Immature natural killer cell (primary cell): ENCODE measurements around the gene CLPTM1L. TPM values are rescaled to one million over a fixed set of nuclear protein-coding genes. Genes with fewer than 3 reads are reported as not detected.
"Not testable (repeated sequence)": the region's sequence is repeated elsewhere in the genome, so short reads cannot be mapped to it uniquely, and the experiment has no call there.

Experiments used
- DNase-seq, 3 donors: peaks; one replicate each; pipeline ENCODE4 v3.0.0; 2022; ENCODE audit warnings: mixed read lengths in 1 of 3
- H3K27ac Mint-ChIP-seq, 6 donors: one replicate each; pipeline ENCODE4 v1.8.0; 2020; ENCODE audit warnings: mixed read lengths in 6 of 6, mild to moderate bottlenecking in 5 of 6, inconsistent platforms in 4 of 6, moderate library complexity in 3 of 6
- H3K27me3 Mint-ChIP-seq, 3 donors: one replicate each; pipeline ENCODE4 v1.8.0; 2020 to 2021; ENCODE audit warnings: low read depth in 3 of 3, mild to moderate bottlenecking in 3 of 3, mixed read lengths in 3 of 3, moderate library complexity in 3 of 3, inconsistent platforms in 1 of 3
- H3K36me3 Mint-ChIP-seq, 3 donors: one replicate each; pipeline ENCODE4 v1.8.0; 2020; ENCODE audit warnings: mixed read lengths in 3 of 3, inconsistent platforms in 2 of 3, mild to moderate bottlenecking in 2 of 3
- H3K4me1 Mint-ChIP-seq, 2 donors: one replicate each; pipeline ENCODE4 v1.8.0; 2020; ENCODE audit warnings: inconsistent platforms in 2 of 2, mild to moderate bottlenecking in 2 of 2, mixed read lengths in 2 of 2, moderate library complexity in 1 of 2
- H3K4me3 Mint-ChIP-seq, 5 donors: one replicate each; pipeline ENCODE4 v1.8.0; 2020; ENCODE audit warnings: mild to moderate bottlenecking in 5 of 5, mixed read lengths in 5 of 5, inconsistent platforms in 3 of 5, moderate library complexity in 3 of 5
- H3K9me3 Mint-ChIP-seq, 6 donors: one replicate each; pipeline ENCODE4 v1.8.0; 2020; ENCODE audit warnings: mild to moderate bottlenecking in 6 of 6, mixed read lengths in 6 of 6, inconsistent platforms in 4 of 6, moderate library complexity in 3 of 6
- polyA plus RNA-seq, 3 donors: library from polyadenylated mRNA; unstranded; fragments of 300-500 nt; fragmentation: Illumina TruSeq; gene quantifications; one replicate each; pipeline ENCODE4 v1.2.3, GENCODE V29; 2021

The CLPTM1L gene
- polyA plus RNA-seq, 3 donors from 2014 or later: 25.9 to 61.6 (median 35.7) TPM

DNA sequence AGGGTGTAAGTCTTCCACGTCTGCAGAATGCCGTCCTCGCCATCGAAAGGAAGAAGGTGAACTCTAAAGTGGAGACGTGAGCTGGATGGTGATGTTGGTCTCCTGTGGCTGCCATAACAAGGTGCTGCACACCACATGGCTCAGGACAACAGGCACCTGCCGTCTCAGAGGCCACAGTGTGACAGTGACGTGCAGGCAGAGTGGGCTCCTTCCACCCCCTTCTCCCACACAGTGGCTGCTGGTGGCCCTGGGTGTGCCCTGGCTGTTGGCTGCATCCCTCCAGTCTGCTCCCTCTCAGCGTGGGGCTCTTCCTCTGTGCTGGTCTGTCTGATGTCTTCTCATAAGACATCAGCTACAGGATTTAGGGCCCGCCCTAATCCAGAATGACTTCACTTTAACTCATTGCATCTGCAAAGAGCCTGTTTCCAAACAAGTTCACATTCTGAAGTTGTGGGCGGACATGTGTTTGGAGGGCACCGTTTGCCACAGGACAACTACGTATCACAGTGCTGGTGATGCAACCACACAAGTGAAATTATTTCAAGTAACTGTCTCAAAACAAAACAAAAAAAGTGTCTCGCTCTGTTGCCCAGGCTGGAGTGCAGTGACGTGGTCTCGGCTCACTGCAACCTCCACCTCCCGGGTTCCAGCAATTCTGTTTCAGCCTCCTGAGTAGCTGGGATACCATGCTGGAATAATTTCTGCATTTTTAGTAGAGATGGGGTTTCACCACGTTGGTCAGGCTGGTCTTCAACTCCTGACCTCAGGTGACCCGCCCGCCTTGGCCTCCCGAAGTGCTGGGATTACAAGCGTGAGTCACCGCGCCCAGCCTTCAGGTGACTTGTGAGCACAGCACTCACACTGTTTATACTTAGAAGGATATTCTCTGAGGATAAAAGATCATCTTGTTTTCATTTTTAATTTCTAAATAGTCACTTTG, 31.2 kb upstream of the CLPTM1L start:
- Mint-ChIP-seq H3K4me3 (peak overlapping the region; percentile 15 to 71 (median 47)), H3K4me1 (peaks cover 49 to 60% of the 10 kb centered on the region in 2 donors), H3K27ac (peak overlapping the region in 5 of 6 donors; percentile 18 to 87 (median 62)), H3K36me3 (no peaks in the 10 kb centered on the region), H3K9me3 (no peaks in the 10 kb centered on the region), H3K27me3 (peaks cover 10 to 17% (median 10%) of the 10 kb centered on the region in 3 donors)
- DNase-seq: peak; percentile 22 to 32 (median 27)

DNA sequence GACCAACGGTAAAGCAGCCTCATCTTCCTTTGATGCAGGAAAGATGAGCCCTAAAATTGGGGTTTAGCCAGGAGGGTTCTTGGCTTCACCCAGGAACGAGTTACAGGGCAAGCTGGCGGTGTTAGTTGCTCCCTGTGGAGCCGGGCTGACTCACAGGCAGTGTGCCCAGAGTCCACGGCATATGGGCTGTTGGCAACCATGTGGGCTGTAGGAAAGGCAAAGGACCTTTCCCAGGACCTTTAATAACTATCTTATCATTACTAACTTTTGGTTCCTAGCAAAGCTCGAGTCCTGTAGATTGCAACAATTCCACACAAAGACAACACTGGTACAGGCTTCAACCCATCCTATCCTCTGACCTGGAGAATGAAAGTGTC, 29.8 kb upstream of the CLPTM1L start:
- no peak for DNase-seq
- Mint-ChIP-seq H3K27ac (peak overlapping the region; percentile 74 to 91 (median 86)), H3K4me1 (peaks cover 38 to 45% of the 10 kb centered on the region in 2 donors), H3K27me3 (peaks cover 7 to 12% (median 10%) of the 10 kb centered on the region in 3 donors), H3K4me3 (peak overlapping the region; percentile 22 to 70 (median 52)), H3K36me3 (no peaks in the 10 kb centered on the region), H3K9me3 (no peaks in the 10 kb centered on the region)

DNA sequence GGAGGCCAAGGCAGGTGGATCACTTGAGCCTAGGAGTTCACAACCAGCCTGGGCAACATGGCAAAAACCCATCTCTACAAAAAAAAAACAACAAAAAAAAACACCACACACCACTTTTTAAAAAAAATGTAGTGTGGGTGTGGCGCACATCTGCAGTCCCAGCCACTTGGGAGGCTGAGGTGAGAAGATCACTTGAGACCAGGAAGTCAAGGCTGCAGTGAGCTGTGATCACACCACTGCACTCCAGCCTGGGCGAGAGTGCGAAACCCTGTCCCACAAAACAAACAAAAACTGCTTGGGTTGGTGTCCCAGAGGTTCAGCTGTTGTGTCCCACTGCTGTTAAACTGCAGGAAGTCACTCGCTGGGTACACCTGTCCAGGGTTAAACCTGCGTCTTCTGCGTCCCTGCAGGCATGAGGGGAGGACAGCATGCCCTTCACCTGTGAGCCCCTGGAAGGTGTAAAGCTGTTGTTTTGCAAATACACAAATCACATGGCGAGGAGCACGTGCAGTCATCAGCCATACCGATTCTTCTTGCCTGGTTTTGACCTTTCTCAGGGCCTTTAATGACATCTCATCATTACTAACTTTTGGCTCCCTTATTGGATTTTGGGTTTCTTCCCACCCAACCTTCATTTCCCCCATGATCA, 29.3 kb upstream of the CLPTM1L start:
- DNase-seq: peak; percentile 73 to 80 (median 79)
- Mint-ChIP-seq H3K4me1 (peaks cover 38 to 44% of the 10 kb centered on the region in 2 donors), H3K9me3 (no peaks in the 10 kb centered on the region), H3K27ac (peak overlapping the region; percentile 74 to 91 (median 86)), H3K36me3 (no peaks in the 10 kb centered on the region), H3K27me3 (peaks cover 7 to 10% (median 10%) of the 10 kb centered on the region in 3 donors), H3K4me3 (peak overlapping the region; percentile 22 to 70 (median 52))

DNA sequence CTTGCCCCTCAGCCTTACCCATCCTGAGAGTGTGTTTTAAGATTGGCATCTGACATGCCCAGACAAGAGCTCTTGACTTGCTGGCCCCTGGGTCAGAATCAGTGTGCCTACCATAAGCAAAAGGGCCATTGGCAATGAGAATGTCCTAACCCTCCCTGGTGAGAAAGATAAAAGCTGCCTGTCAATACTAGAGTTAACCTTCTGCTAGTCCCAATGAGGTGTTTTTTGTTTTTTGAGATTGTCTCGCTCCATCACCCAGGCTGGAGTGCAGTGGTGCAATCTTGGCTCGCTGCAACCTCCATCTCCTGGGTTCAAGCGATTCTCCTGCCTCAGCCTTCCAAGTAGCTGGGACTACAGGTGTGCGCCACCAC, 27.1 kb upstream of the CLPTM1L start:
- H3K9me3 Mint-ChIP-seq, H3K36me3 Mint-ChIP-seq, H3K4me3 Mint-ChIP-seq, DNase-seq: not testable (repeated sequence)
- H3K4me1 Mint-ChIP-seq: peaks cover 37 to 44% of the 10 kb centered on the region in 2 donors
- H3K27ac Mint-ChIP-seq: peak overlapping the region in 1 of 6 donors; percentile 11
- peaks cover 7 to 12% (median 10%) of the 10 kb centered on the region in 3 donors for H3K27me3 Mint-ChIP-seq

DNA sequence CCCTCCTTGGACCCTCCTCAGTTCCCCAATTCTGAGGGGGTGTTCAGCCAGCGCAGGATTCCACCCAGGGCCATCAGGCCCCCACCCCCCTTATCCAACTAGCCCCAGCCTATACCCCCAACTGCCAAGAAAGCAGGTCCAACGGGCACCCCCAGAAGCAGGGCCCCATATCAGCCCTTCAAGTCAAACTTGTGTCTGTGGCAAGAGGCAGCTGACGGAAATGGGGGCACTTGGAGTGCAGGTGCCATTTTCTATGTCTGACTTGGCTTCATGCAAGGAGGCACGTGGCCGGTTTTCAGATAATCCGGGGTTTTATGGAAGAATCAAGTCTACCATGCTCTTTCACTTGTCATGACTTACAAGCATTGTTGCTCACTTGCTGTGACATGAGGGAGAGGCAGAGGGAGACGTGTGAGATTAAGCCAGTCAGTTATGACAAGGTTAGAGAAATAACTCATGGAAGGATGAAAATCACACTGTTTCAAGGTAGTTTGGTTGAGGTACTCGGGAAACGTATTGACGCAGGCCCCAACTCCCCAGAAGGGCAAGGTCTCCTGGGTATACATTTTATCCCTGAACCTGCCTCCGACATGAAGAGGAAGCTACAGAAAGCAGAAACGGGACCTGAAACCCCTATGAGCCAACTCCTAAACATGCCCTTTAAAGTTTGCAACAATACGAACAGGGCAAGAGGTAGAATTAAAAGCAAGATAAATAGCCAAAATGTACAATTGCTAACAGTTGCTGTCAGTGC, 26.5 kb upstream of the CLPTM1L start:
- Mint-ChIP-seq H3K27me3 (peaks cover 7 to 16% (median 11%) of the 10 kb centered on the region in 3 donors), H3K36me3 (no peaks in the 10 kb centered on the region), H3K4me3 (no peak overlapping the region), H3K4me1 (peaks cover 36 to 42% of the 10 kb centered on the region in 2 donors), H3K27ac (no peak overlapping the region), H3K9me3 (no peaks in the 10 kb centered on the region)
- no peak for DNase-seq

DNA sequence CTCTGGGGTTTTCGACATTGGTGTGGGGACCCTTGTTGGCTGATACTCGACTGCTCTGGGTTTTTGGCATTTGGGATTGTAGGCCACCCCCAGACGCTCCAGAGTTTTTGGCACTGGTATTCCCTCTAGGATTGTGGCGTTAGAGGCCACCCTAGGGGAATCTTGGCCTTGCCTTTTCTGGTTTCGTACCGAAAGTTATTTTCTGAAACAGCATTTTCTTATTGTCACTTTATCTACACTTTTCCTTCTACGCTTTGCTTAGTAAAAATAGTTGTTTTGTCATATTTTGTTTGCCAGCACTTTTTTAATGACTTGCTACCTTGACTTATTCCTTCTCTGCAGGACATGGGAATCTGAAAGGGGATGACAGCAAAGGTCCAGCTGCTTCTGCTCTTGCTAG, 25.1 kb upstream of the CLPTM1L start:
- no peak for DNase-seq
- Mint-ChIP-seq H3K9me3 (no peaks in the 10 kb centered on the region), H3K4me3 (no peak overlapping the region), H3K4me1 (peaks cover 23 to 28% of the 10 kb centered on the region in 2 donors), H3K27ac (no peak overlapping the region), H3K27me3 (peaks cover 7 to 18% (median 14%) of the 10 kb centered on the region in 3 donors), H3K36me3 (no peaks in the 10 kb centered on the region)

DNA sequence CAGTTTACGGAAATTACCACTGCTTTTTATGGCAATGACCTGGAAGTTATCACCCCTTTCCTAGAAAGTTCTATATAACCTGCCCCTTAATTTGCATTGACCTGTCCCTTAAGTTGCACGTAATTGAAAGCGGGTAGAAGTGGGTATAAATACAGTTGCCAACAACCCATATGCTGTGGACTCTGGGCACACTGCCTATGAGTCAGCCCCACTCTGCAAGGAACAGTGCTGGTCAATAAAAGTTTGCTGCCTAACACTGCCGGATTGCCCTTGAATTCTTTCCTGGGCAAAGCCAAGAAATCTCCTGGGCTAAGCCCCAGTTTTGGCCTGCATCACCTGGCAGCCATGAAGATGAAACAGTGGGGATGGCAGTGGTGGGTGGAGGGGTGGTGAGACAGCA, 23.9 kb upstream of the CLPTM1L start:
- no peaks in the 10 kb centered on the region for H3K9me3 Mint-ChIP-seq
- no peak for DNase-seq
- H3K4me1 Mint-ChIP-seq: peaks cover 10 to 15% of the 10 kb centered on the region in 2 donors
- no peak overlapping the region for H3K27ac Mint-ChIP-seq
- H3K36me3 Mint-ChIP-seq: no peaks in the 10 kb centered on the region
- H3K4me3 Mint-ChIP-seq: no peak overlapping the region
- H3K27me3 Mint-ChIP-seq: peaks cover 4 to 15% (median 5%) of the 10 kb centered on the region in 3 donors

DNA sequence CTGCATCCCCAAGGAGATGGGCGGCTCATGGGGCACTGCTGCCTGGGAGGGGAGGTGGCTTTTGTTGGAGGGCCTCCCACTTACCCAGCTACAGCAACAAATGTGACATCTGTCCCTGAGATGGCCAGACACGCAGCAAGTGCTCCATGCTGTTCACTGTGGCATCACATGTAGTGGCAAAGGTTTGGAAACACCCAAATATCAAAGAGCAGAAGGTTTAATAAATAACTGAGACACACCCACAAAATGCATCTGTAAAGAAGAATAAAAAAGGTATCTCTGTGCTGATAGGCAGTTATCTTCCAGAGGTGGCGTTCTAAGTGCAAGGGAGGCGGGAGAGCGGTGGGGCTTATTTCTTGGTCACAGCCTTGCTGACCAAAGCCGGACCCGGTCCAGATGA, 23.3 kb upstream of the CLPTM1L start:
- H3K27ac Mint-ChIP-seq: no peak overlapping the region
- H3K27me3 Mint-ChIP-seq: peaks cover 3 to 14% (median 5%) of the 10 kb centered on the region in 3 donors
- peaks cover 6 to 10% of the 10 kb centered on the region in 2 donors for H3K4me1 Mint-ChIP-seq
- no peak overlapping the region for H3K4me3 Mint-ChIP-seq
- no peaks in the 10 kb centered on the region for H3K36me3 Mint-ChIP-seq
- DNase-seq: no peak
- no peaks in the 10 kb centered on the region for H3K9me3 Mint-ChIP-seq

DNA sequence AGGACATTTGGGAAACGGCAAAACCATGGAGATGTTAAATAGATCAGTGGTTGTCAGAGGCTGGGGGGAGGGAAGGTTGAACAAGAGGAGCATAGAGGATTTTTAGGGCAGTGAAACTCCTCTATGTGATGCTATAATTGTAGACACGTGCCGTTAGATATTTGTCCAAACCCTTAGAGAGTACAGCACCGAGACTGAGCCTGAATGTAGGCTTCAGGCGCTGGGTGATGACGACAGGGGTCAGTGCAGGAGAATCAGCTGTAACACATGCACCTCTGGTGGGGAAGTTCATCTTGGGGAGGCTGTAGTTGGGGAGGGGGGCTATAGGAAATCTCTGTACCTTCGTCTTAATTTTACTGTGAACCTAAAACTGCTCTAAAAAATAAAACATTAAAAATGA, 22.2 kb upstream of the CLPTM1L start:
- Mint-ChIP-seq H3K9me3 (no peaks in the 10 kb centered on the region), H3K27me3 (peaks cover 0 to 11% (median 5%) of the 10 kb centered on the region in 3 donors), H3K4me3 (no peak overlapping the region), H3K36me3 (no peaks in the 10 kb centered on the region), H3K27ac (no peak overlapping the region), H3K4me1 (no peaks in the 10 kb centered on the region)
- DNase-seq: no peak

DNA sequence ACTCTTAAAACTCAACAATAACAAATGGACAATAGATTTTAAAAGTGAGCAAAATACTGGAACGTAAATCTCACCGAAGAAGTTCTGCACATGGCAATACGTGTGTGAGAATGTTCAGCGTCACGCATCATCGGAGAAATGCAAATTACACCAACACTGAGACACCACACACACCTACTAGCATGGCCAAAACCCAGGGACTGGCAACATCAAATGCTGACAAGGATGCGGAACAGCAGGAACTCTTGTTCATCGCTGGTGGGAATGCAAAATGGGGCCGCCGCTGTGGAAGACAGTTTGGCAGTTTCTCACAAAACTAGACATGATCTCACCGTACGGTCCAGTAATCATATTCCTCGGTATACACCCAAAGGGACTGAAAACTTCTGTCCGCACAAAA, 21.6 kb upstream of the CLPTM1L start:
- Mint-ChIP-seq H3K36me3 (no peaks in the 10 kb centered on the region), H3K4me1 (no peaks in the 10 kb centered on the region), H3K4me3 (no peak overlapping the region), H3K9me3 (no peaks in the 10 kb centered on the region), H3K27ac (no peak overlapping the region), H3K27me3 (peaks cover 0 to 11% (median 5%) of the 10 kb centered on the region in 3 donors)
- DNase-seq: no peak

DNA sequence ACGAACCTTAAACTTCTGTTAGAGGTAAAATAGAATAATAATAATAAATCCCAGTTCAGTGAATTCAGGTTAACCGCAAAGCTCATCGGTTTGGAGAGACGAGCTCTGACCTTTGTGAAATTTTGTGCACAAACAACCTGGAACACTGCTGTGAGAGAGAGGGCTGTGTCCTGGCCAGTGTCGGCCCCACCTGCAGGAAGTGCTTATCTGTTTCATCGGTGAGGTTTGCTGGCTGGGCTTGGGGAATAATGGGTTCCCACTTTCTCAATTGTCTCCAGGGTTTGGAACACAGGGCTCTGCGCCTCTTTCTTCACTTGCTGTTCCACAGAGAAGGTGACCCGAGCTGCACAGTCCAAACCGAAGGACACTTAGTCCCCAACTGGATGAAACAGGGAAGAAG, 19.3 kb upstream of the CLPTM1L start:
- peaks cover 0 to 13% (median 5%) of the 10 kb centered on the region in 3 donors for H3K27me3 Mint-ChIP-seq
- H3K36me3 Mint-ChIP-seq: no peaks in the 10 kb centered on the region

DNA sequence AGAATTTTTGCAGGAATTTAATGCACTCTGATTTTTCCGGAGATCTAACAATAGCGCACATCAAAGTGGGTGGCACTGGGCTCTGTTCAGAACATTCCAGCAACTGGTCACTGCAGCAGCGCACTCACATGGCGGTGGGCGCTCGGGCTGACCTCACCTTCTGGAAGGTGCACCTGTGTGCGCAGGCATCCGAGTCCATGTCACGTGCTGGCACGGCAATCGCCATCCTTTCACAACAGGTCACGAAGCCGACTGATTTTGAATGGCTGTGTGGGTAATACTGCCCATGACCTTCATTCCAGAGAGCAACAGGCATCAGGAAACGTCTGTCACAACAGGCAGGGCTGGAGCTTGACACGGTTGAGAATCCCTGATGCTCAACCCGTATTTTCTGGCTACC, 18.7 kb upstream of the CLPTM1L start:
- Mint-ChIP-seq H3K4me3 (no peak overlapping the region), H3K4me1 (no peaks in the 10 kb centered on the region), H3K27ac (no peak overlapping the region), H3K27me3 (peaks cover 0 to 11% (median 5%) of the 10 kb centered on the region in 3 donors), H3K9me3 (no peaks in the 10 kb centered on the region), H3K36me3 (no peaks in the 10 kb centered on the region)
- DNase-seq: no peak

More for the DNA sequence above, 19.3 kb upstream of the CLPTM1L start:
- no peaks in the 10 kb centered on the region for H3K9me3 Mint-ChIP-seq
- no peak overlapping the region for H3K4me3 Mint-ChIP-seq
- no peak for DNase-seq
- H3K4me1 Mint-ChIP-seq: no peaks in the 10 kb centered on the region
- no peak overlapping the region for H3K27ac Mint-ChIP-seq

DNA sequence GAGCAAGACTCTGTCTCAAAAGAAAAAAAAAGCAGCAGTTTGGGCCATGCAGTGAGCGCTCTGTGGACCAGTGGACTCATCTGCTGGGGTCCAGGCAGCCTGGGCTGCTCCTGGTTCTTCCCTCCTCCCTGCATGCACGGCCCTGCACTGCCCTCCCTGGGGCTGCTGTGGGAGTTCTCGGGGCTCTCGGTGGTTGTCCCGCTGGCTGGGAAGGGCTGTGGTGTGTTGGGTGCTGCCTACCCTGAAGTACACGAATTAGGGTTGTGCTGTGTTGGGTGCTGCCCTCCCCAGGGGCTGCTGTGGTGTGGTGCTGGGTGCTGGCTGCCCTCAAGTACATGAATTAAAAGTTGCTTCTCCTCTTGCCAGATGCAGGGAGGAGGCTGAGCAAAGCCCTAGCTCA, 18.3 kb upstream of the CLPTM1L start:
- Mint-ChIP-seq H3K9me3 (no peaks in the 10 kb centered on the region), H3K27ac (no peak overlapping the region), H3K27me3 (peaks cover 0 to 11% (median 7%) of the 10 kb centered on the region in 3 donors), H3K36me3 (no peaks in the 10 kb centered on the region), H3K4me3 (no peak overlapping the region), H3K4me1 (no peaks in the 10 kb centered on the region)
- DNase-seq: no peak
